Stimulated activated CD8-positive, alpha-beta memory T cell treated with anti-CD3 and anti-CD28 coated beads, Interleukin-2, amount 100 ng/mL, for 48 hours (primary cell): ENCODE data around the gene EIPR1.

Experiments used
- DNase-seq, 2 donors: peaks; one replicate each; pipeline ENCODE4 v3.0.0-alpha.2; 2020; ENCODE audit warnings: low read depth in 2 of 2

Gene EIPR1

DNA sequence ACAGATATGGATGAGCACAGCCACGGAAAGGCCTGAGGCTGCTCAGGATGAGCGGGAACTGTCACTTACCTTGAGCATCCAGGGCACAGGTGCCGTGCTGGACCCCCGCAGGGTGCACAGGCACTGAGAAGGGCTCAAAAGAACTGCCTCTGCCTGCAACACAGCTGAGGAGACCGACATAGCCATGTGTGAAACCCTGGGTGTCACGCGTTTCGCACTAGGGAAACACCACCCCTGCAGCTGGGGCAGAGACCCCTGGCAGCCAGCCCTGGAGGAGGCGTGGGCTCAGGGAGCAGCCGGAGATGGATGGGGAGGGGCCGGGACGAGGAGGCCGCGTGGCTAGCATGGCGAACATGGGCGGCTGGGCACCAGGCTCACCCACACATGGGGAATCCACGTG is 228.9 kb downstream of the EIPR1 start:
- no peak for DNase-seq

DNA sequence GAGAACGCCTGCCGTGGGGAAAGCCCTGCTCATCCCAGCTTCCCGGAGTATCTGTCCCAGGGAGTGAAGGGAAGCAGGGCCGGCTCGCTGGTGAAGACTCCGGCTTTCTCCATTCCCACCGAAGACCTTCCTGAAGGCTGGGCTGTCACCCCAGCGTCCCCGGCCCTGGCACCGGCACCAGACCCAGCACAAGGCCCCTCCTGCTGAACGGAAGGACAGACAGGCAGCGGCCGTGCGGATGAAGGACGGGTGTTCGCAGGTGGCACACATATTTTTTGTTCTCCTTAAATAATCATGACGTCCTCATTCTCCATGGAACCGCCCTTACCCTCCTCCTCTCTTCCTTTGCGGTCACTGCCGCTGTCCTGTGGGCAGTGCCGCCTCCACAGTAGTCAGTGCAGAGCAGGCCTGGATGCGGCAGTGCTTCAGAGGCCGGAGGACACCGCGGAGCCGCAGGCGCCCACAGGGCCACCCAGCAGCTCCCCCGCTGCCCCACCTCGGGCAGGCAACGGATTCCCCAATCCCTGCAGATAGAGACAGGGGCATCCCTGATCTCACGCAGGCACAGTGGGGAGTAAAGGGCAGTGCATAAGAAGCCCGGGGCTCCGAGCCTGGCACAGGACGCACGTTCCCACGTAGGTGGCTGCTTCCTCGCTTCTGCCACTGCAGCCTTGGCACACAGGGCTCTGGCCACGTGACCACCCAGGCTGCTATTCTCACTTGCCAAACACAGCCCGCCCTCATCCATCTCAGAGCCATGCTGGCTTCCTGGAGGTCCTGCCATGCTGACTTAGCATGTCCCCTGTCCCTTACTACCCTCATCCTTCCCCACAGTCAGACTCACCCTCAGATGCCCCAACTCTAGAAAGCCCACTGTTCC is 229.7 kb downstream of the EIPR1 start:
- DNase-seq, result no peak

- DNase-seq, result no peak
These were observed 230.6 kb downstream of the EIPR1 start for GRCh38 chr2:3146772-3147650.

DNA sequence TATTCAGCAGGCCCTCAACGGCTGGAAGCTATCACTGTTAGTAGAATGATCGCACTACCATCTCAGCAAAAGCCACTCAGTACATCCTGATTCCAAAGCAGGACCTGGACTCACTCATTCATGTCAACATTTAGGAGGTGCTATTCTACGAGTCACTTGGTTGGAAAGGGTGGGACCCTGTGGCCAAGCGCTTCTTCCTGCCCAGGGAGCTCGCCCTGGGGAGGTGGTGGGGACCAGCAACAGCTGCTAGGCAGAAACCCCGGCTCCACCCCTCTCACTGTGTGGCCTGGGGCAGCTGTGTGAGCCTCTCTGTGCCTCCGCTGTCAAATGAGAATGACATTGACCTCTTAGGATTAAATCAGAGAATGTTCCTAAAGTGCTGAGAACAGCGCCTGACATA is 231.4 kb downstream of the EIPR1 start:
- no peak for DNase-seq

GRCh38 chr2:3145471-3146021 is 232.1 kb downstream of the EIPR1 start:
- DNase-seq, result no peak

DNA sequence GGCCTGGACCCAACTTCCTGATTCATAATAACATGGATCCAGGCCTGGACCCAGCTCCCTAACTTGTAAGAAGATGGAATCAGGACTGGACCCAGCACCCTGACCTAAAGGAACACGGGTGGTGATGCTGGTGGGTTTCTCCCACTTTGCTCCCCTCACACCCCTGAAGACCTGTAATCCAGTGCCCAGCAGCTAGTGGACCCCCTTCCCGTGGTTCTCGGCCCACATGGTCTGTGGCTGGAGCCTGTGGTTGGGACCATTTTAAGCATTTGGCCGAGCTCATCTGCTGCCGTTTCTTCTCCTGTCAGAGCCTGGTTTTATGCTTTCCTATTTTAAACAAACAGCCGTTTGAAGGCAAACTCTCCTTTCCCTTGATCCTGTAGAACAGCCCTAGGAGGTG is 232.8 kb downstream of the EIPR1 start:
- no peak for DNase-seq

DNA sequence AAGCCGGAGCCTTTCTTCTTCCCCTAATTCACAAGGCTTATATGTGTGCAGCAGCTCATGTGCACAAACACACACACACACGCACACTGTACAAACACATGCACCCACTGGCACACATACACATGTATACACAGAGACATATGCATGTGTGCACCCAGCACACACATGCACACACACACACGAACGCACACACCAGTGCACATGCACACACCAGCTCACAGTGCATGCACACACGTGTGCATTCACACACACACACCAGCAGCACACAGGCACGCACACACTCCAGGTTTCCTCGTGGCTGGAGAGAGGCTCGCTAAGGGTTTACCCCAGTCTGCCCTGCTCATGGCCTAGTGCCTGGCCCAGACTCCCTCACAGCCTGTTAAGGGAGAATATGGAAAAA is 234.0 kb downstream of the EIPR1 start:
- DNase-seq, result no peak

DNA sequence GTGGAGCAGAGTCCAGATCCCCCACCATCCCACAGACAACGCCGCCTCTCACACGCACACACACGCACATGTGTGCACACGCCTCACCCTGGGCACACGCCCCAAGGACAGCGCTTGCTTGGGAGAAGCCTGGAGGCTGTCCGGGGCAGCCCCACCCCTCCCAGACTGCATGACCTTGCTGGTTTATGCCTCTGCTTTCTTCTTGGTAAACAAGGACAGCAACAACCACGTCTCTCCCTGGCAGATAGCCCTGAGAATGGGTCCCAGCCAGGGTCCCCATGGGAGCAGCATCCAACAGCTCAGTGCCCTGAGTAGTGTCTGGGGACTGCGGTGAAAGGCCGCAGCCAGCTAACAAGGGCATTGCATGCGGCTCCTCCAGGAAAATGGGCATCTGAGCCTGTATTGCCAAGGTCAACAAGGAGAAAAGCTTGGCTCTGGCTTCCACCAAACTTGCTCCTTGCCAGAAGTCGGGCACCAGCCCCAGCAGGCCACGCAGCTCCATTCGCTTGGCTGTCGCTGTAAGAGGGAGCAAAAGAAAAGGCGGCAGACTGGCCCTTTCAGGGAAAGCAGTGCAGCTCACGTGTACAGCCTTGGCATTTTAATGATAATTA is 234.6 kb downstream of the EIPR1 start:
- no peak for DNase-seq

- no peak for DNase-seq
These were observed 235.4 kb downstream of the EIPR1 start for GRCh38 chr2:3142210-3142609.

DNA sequence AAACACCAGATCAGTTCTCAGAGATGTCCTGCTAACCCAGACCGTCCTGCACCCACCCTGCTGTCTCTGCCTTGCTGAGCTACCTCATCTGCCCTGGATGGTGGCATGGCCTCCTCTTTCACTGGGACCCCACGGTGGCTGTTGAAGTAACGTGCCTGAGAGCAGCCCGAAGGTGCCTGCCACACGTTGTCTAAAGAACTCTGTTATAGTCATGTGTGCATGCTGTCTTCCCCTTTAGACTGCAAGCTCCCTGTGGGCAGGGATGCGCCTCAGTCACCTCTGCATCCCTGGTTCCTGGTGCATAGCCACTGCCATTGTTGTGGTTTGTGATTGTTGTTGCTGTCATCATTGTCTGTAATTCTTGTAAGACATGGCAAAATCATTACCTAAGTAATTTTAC is 235.9 kb downstream of the EIPR1 start:
- DNase-seq, result no peak

GRCh38 chr2:3139906-3140305 is 237.7 kb downstream of the EIPR1 start:
- DNase-seq, result no peak
